CD4-positive, alpha-beta T cell treated with Interleukin-1 beta for 1 hour (primary cell): ENCODE results near the gene MOSPD2.
A peak's percentile ranks its signal among the peaks of the same experiment; 100 is the strongest.

Source experiments
- DNase-seq, 2 donors: peaks; one replicate each; pipeline ENCODE4 v3.0.0-alpha.2; 2020 to 2022

The MOSPD2 gene

GRCh38 chrX:14872851-14873675 is at the start of gene MOSPD2, which contains the start of gene FANCB:
Gene MOSPD2 (plus strand): TSS chrX:14873421. CDS start chrX:14873529, 108 bp downstream.
Gene FANCB (minus strand): TSS chrX:14873069. CDS start chrX:14865510, 7,559 bp downstream.
- peak; percentile 94 to 97 for DNase-seq

- DNase-seq, result no peak
Measured at GRCh38 chrX:14825851-14826250, 47.4 kb upstream of the MOSPD2 start.

GRCh38 chrX:14826319-14826718 is 46.9 kb upstream of the MOSPD2 start:
- no peak for DNase-seq

GRCh38 chrX:14829643-14830042 is 43.6 kb upstream of the MOSPD2 start:
- no peak for DNase-seq

GRCh38 chrX:14832151-14832550 is 41.1 kb upstream of the MOSPD2 start:
- DNase-seq, result no peak

- no peak for DNase-seq
Measured at GRCh38 chrX:14832586-14832985, 40.6 kb upstream of the MOSPD2 start.

- DNase-seq, result no peak
Measured at GRCh38 chrX:14837155-14837554, 36.1 kb upstream of the MOSPD2 start.

- DNase-seq, result no peak
Measured at GRCh38 chrX:14843666-14844065, 29.6 kb upstream of the MOSPD2 start.

GRCh38 chrX:14851526-14851925 is 21.7 kb upstream of the MOSPD2 start:
- DNase-seq, result no peak

- DNase-seq, result no peak
Measured at GRCh38 chrX:14864631-14865030, 8.6 kb upstream of the MOSPD2 start.

GRCh38 chrX:14865201-14865600 is 8.0 kb upstream of the MOSPD2 start:
- DNase-seq, result no peak

GRCh38 chrX:14871767-14872166 is 1.5 kb upstream of the MOSPD2 start:
- DNase-seq, result no peak

GRCh38 chrX:14872355-14872754 is 866 bp upstream of the MOSPD2 start:
- no peak for DNase-seq

GRCh38 chrX:14873676-14874049 is 442 bp downstream of the MOSPD2 start:
- DNase-seq, result no peak

- no peak for DNase-seq
Measured at GRCh38 chrX:14875624-14876023, 2.4 kb downstream of the MOSPD2 start.

GRCh38 chrX:14883826-14884225 is 10.6 kb downstream of the MOSPD2 start:
- DNase-seq, result no peak

- no peak for DNase-seq
Measured at GRCh38 chrX:14884714-14885113, 11.5 kb downstream of the MOSPD2 start.

GRCh38 chrX:14886252-14886651 is 13.0 kb downstream of the MOSPD2 start:
- no peak for DNase-seq

GRCh38 chrX:14896273-14896672 is 23.1 kb downstream of the MOSPD2 start:
- no peak for DNase-seq

GRCh38 chrX:14897042-14897441 is 23.8 kb downstream of the MOSPD2 start:
- DNase-seq, result no peak

GRCh38 chrX:14899607-14900006 is 26.4 kb downstream of the MOSPD2 start:
- no peak for DNase-seq

GRCh38 chrX:14902537-14902936 is 29.3 kb downstream of the MOSPD2 start:
- no peak for DNase-seq

GRCh38 chrX:14903891-14904290 is 30.7 kb downstream of the MOSPD2 start:
- no peak for DNase-seq

GRCh38 chrX:14913241-14913640 is 40.0 kb downstream of the MOSPD2 start:
- no peak for DNase-seq

- DNase-seq, result no peak
Measured at GRCh38 chrX:14915596-14915995, 42.4 kb downstream of the MOSPD2 start.
